ENCODE results near the gene NR2F2. TPM values are rescaled to one million over a fixed set of nuclear protein-coding genes. Genes with fewer than 3 reads are reported as not detected.

NR2F2 gene
- total RNA-seq, 4 donors from 2014 or later: 18.3 to 30.2 (median 20.4) TPM

DNA sequence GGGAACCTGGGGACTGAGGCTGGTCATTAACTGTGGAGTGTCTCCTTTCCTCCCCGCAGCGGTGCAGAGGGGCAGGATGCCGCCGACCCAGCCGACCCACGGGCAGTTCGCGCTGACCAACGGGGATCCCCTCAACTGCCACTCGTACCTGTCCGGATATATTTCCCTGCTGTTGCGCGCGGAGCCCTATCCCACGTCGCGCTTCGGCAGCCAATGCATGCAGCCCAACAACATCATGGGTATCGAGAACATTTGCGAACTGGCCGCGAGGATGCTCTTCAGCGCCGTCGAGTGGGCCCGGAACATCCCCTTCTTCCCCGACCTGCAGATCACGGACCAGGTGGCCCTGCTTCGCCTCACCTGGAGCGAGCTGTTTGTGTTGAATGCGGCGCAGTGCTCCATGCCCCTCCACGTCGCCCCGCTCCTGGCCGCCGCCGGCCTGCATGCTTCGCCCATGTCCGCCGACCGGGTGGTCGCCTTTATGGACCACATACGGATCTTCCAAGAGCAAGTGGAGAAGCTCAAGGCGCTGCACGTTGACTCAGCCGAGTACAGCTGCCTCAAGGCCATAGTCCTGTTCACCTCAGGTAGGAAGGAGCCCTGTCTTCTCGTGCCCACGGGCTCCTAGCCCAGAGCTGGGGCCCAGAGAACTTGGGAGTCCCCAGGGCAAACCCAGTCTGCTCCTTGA lies 3.7 kb downstream of the NR2F2 start:
- Histone ChIP-seq H3K27ac (peak overlapping the region; percentile 84 to 97 (median 91)), H3K36me3 (peaks cover 15 to 33% of the 10 kb centered on the region in 2 donors), H3K27me3 (no peaks in the 10 kb centered on the region), H3K4me3 (replicated peaks in 1 of 3) (peak overlapping the region in 1 of 3 donors; percentile 74), H3K9me3 (no peaks in the 10 kb centered on the region), H3K4me1 (peaks cover 12 to 23% of the 10 kb centered on the region in 2 donors)
- 72 to 73% methylated on average over 40 to 48 of the region's 49 CpGs for WGBS, 2 donors
- intact Hi-C loops (cut with DNase I): no loop called here
- TF ChIP-seq CTCF (IDR thresholded peaks at IDR 0.05): no peak
- TF ChIP-seq POLR2A (IDR thresholded peaks at IDR 0.05): no peak
- no peak for DNase-seq

GRCh38 chr15:96334705-96335410 lies 4.4 kb downstream of the NR2F2 start:
- intact Hi-C loops (cut with DNase I): no loop called here
- Histone ChIP-seq H3K36me3 (peaks cover 15 to 33% of the 10 kb centered on the region in 2 donors), H3K4me3 (replicated peaks in 1 of 3) (peak overlapping the region in 1 of 3 donors; percentile 74), H3K4me1 (peaks cover 10 to 23% of the 10 kb centered on the region in 2 donors), H3K27ac (peak overlapping the region; percentile 84 to 97 (median 91)), H3K9me3 (no peaks in the 10 kb centered on the region), H3K27me3 (no peaks in the 10 kb centered on the region)
- DNase-seq: no peak
- TF ChIP-seq CTCF (IDR thresholded peaks at IDR 0.05) (no peak), POLR2A (IDR thresholded peaks at IDR 0.05) (no peak)
- WGBS, 2 donors: 48 to 67% methylated on average over 4 to 5 of the region's 5 CpGs

- peaks cover 8 to 23% of the 10 kb centered on the region in 2 donors for H3K4me1 ChIP-seq
- H3K27me3 ChIP-seq: no peaks in the 10 kb centered on the region
- H3K27ac ChIP-seq: peak overlapping the region; percentile 84 to 97 (median 91)
- intact Hi-C loops (cut with DNase I): no loop called here
- WGBS, 2 donors: 35 to 41% methylated on average over 6 of the region's 6 CpGs
- no peak for TF ChIP-seq POLR2A (IDR thresholded peaks at IDR 0.05)
- no peak for TF ChIP-seq CTCF (IDR thresholded peaks at IDR 0.05)
- peak overlapping the region in 2 of 3 donors; percentile 3 to 74 for H3K4me3 ChIP-seq (replicated peaks in 1 of 3)
- DNase-seq: no peak
- H3K36me3 ChIP-seq: peaks cover 15 to 33% of the 10 kb centered on the region in 2 donors
- no peaks in the 10 kb centered on the region for H3K9me3 ChIP-seq
Observed at GRCh38 chr15:96335411-96336024, 5.0 kb downstream of the NR2F2 start.

DNA sequence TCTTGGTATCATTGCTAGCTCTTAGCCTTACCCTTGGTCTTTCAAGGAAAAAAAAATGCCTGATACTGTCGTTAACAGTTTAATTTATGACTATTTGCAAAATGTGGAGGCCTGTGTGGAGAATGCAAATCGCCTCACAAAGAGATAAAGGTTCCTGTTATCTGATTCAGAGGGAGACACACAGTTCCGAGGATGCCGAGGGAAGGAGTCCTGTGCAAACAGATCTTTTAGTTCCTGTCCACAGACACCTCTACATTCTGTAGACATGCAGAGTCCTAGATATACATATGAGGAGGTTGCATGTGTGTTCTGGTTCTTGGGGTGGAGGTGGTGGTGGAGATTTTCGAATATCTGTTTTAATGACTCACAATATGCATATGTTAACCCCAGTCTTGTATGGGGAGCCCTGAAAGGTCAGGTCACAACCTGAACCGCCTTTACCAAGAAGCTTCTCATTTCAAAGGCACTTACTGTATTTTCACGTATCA lies 5.7 kb downstream of the NR2F2 start:
- intact Hi-C loops (cut with DNase I): no loop called here
- TF ChIP-seq CTCF (IDR thresholded peaks at IDR 0.05): no peak
- TF ChIP-seq POLR2A (IDR thresholded peaks at IDR 0.05): no peak
- Histone ChIP-seq H3K36me3 (peaks cover 15 to 33% of the 10 kb centered on the region in 2 donors), H3K4me3 (replicated peaks in 1 of 3) (peak overlapping the region in 1 of 3 donors; percentile 74), H3K27me3 (no peaks in the 10 kb centered on the region), H3K27ac (peak overlapping the region; percentile 84 to 97 (median 91)), H3K4me1 (peaks cover 8 to 23% of the 10 kb centered on the region in 2 donors), H3K9me3 (no peaks in the 10 kb centered on the region)
- DNase-seq: no peak
- WGBS, 2 donors: 44 to 57% methylated on average over 7 of the region's 7 CpGs
